ENCODE measurements around the gene CRYZL1.
"Not testable (repeated sequence)": the region's sequence is repeated elsewhere in the genome, so short reads cannot be mapped to it uniquely, and the experiment has no call there.

Gene CRYZL1

GRCh38 chr21:33641352-33642026 lies at the start of gene CRYZL1:
Gene CRYZL1 (minus strand): TSS chr21:33641741. CDS start chr21:33631551, 10,190 bp downstream.
- DNase-seq (ENCODE audit: low read depth): peak; percentile 91

DNA sequence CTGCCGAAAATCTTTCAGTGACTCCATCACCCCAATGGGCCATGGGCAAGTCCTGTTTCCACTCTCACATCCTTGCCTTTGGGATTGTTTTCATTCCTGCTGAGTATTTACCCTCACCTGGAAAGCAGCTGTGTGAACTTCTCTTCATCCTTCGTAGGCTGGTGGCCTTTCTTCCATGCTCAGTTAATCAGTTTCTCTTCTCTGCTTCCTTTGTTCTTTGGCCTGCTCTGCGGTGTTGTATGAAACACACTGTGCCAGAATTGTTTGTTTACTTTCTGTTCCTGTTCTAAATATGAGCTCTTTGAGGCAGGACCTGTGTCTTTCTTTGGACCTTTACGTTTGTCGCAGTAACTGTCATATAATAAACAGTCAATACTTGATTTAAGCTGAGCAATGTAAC lies 49.3 kb upstream of the CRYZL1 start:
- DNase-seq (ENCODE audit: low read depth): no peak

- DNase-seq (ENCODE audit: low read depth): no peak
Observed at GRCh38 chr21:33688353-33688752, 46.8 kb upstream of the CRYZL1 start.

DNA sequence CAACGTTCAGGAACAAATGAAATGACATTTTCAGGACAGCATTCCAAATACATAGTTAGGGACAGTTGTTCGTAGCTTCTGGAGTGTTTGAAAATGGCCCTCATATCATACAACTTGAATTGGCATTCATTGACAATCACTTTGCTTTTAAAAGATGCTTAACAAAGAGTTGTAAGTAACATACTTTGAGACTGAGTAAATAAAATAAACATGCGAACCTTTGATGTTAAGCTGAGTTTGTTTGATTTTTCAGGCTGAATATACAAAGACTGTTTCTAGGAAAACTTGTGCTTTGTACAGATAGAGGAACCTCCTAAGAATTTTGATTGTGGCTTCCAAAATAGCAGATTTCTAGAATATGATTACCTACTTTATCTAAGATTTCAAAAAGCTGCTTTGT lies 46.1 kb upstream of the CRYZL1 start:
- no peak for DNase-seq (ENCODE audit: low read depth)

GRCh38 chr21:33686386-33686785 lies 44.8 kb upstream of the CRYZL1 start:
- no peak for DNase-seq (ENCODE audit: low read depth)

DNA sequence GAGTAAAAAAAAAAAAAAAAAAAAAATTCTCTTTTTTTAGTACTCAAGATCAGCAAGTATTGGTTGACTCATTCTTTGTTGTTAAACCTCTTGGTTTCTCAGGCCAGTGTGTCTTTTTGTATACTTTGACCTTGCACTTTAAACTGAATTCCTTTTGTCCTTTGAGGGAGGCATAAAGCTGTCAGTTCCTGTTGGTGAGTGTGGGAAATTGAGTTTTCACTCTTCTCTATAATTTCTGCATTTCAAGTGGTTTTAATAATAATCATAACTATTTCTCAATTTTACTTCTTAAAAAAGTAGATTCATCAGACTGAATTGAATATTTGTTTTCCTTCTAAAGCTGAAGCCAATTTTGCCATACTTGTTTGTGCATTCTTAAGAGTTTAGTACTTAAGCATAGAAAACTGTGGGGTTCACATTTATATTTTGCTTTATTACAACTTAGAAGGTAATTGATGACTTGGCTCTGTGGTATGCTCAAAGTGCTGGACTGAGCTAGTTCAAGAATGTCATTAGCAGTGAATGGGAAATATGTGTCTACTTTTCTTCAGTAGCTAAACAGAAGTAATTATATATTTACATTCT lies 44.2 kb upstream of the CRYZL1 start:
- DNase-seq (ENCODE audit: low read depth): peak; percentile 55

- no peak for DNase-seq (ENCODE audit: low read depth)
Observed at GRCh38 chr21:33684923-33685560, 43.5 kb upstream of the CRYZL1 start.

DNA sequence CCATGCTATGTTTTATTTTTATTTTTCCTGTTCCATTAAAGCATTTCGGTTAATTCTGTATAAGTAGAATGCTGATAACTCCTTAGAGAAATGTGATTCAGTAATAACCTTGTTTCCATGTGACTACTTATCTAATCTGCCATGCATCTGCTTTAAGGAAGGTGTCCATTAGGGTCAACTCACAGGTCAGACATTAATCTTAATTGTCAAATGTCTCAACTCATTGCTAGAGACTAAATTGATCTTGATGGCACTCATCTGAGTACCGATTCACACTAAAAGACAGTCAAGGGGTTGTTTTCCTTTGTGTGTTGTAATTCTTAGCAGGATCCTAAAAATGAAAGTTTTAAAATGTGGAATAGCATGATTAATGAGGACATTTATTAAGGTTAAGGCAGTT lies 42.5 kb upstream of the CRYZL1 start:
- DNase-seq (ENCODE audit: low read depth): no peak

GRCh38 chr21:33682992-33683627 lies 41.6 kb upstream of the CRYZL1 start:
- peak; percentile 89 for DNase-seq (ENCODE audit: low read depth)

DNA sequence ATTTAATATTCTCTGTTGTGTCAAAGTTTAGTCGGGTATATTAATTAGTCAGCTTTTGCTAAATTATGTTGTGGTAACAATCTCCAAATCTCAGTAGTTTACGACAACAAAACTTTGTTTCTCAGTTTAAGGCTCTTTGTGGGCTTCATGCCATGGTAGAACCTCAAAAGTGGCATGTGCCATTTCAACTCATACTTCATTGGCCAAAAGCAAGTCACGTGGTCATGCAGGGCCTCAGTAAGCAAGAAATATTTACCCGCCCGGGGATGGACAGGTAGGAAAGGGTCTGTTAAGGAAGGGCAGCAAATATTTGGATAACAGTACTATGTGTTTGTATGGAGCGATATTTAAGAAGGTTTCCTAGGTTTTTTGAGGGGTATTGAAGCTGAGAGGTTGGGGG lies 39.3 kb upstream of the CRYZL1 start:
- DNase-seq (ENCODE audit: low read depth): no peak

GRCh38 chr21:33677450-33677849 lies 35.9 kb upstream of the CRYZL1 start:
- no peak for DNase-seq (ENCODE audit: low read depth)

- not testable (repeated sequence) for DNase-seq (ENCODE audit: low read depth)
Observed at GRCh38 chr21:33676666-33677065, 35.1 kb upstream of the CRYZL1 start.

DNA sequence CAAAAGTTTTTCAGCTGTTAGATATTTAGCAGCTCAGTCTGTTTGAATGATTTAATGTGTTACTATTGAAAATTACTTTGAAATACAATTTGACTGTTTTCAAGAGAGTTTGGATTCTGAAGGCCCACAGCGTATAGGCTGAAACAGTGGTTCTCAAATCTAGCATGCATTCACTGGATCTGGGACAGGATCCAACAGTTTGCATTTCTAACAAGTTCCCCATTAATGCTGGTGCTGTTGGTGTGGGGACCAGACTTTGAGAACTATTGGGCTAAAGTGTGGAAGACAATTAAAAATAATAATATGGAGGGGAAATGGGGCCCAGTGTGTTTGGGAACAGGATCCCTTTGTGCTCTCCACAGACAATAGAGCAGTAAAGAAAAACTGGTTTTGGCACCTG lies 32.7 kb upstream of the CRYZL1 start:
- DNase-seq (ENCODE audit: low read depth): no peak

GRCh38 chr21:33673473-33673872 lies 31.9 kb upstream of the CRYZL1 start:
- no peak for DNase-seq (ENCODE audit: low read depth)

DNA sequence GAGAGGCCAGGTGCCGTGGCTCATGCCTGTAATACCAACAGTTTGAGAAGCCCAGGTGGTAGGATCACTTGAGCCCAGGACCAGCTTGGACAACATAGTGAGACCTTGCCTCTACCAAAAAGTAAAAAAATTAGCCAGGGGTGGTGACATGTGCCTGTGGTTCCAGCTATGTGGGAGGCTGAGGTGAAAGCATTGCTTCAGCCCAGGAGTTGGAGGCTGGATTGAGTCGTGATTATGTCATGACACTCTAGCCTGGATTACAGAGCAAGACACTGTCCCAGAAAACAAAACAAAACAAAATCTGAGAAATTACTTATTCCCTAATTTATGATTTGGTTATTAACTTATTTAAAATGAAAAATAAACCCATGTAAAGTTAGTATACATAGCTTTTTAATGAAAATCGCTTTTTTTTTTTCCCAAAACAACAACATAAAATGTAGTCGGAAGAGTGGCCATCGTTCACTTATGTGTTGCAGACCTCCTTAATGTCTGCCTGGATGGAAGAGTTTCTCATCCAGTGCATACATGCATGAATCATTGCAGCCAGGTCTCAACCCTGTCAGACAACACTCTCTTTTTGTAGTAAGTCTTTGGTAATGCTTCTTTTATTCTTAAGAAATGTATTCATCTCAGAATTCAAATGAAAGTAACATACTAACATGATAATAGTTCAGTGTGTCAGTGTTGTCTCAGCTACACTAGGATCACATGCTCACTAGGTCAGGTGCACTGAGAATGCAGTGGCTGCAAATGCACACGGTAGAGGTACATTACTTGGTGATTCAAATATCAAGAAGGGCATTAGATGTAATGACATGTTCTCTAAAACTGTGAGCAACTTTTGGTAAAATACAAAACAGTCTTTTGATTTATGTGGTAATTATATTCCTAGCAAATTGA lies 28.8 kb upstream of the CRYZL1 start:
- DNase-seq (ENCODE audit: low read depth): no peak

DNA sequence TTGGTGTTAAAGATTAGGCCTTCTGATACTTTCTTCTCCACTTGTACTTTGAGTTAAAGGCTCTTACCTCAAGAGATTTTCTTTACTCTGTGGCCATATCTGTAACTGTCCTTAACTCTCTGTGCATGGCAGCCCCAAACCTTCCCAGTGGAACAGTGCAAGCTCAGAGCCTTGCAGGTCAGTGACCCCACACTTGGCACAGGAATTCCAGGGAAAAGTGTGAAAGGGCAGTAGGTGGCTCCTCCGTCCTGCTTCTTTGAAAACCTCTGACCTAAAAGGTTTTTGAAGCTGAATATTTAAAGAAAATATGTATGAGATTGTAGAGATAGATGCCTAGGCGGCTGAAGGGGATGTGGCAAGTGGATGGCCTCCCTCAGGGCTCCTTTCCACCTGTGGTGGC lies 27.1 kb upstream of the CRYZL1 start:
- DNase-seq (ENCODE audit: low read depth): no peak

- no peak for DNase-seq (ENCODE audit: low read depth)
Observed at GRCh38 chr21:33668180-33668579, 26.6 kb upstream of the CRYZL1 start.

DNA sequence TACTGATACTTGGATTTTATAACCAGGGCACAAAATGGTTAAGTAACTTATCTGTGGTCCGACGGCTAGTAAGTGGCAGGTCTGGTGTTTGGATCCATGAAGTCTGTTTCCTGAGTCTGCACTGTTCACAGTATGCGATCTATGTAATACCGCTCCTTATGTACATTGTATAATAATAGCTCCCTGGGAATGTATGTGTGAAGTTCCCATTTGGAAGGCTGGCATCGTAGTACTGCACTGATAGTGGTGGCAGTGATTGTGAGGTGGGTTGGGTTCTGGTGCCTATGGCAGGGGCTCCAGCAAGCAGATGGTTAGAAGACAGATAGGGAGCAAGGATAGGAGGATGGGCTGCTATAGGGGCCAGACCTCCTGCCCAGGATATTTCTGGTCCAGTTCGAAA lies 26.1 kb upstream of the CRYZL1 start:
- DNase-seq (ENCODE audit: low read depth): no peak

DNA sequence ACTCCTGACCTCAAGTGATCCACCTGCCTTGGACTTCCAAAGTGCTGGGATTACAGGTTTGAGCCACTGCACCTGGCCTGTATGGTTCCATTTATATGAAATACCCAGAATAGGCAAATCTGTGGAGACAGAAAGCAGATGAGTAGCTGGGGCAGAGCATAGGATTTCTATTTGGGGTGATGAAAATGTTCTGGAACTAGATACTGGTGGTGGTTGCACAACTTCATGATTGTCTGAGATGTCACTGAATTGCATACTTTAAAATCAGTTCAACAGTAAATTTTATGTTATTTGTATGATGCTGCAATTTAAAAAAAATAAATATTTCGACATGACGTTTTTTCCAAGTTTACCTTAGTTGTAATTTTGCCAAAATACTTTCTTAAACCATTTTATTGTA lies 24.6 kb upstream of the CRYZL1 start:
- no peak for DNase-seq (ENCODE audit: low read depth)

GRCh38 chr21:33664135-33664534 lies 22.6 kb upstream of the CRYZL1 start:
- DNase-seq (ENCODE audit: low read depth): no peak

GRCh38 chr21:33663241-33663640 lies 21.7 kb upstream of the CRYZL1 start:
- no peak for DNase-seq (ENCODE audit: low read depth)

DNA sequence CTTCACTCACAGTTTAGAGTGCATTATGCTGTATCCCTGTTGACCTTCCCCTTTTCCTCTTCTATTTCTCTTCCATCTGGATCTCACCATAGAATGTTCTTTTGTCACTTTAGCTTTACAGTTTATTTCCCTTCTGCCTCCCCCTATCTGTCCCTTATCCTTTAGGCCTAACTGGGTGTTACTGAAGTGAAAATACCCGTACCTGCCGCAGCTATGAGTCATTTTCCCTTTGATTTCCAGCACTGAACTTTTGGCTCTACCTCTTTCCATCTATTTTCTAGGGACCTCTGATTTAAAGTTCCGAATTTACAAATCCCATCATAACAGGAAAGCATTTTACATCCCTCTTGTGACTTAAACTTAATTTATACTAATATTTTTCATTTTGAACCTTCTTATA lies 20.5 kb upstream of the CRYZL1 start:
- no peak for DNase-seq (ENCODE audit: low read depth)

All from HS-5 (cell line).